Uterus (tissue), 4 donors: ENCODE results near the gene ACVR1B. TPM values are rescaled to one million over a fixed set of nuclear protein-coding genes. Genes with fewer than 3 reads are reported as not detected.
A peak's percentile ranks its signal among the peaks of the same experiment; 100 is the strongest.

Experiments used
- DNase-seq, 2 donors: peaks; one replicate each; pipeline ENCODE4 v3.0.0-alpha.2; 2019 to 2020
- H3K27ac ChIP-seq, 2 donors: fragments of 200-600 bp; sonication (generic); 1 replicate in 1 of 2; 2 replicates in 1 of 2; pipeline ENCODE4 v1.5.1; 2016 to 2018
- H3K27me3 ChIP-seq, 2 donors: fragments of 200-600 bp; sonication (generic); one replicate each; pipeline ENCODE4 v1.5.1; 2018 to 2019; ENCODE audit warnings: control low read depth in 1 of 2
- H3K36me3 ChIP-seq, 2 donors: fragments of 200-600 bp; sonication (generic); one replicate each; pipeline ENCODE4 v1.5.1; 2019; ENCODE audit warnings: control low read depth in 1 of 2
- H3K4me1 ChIP-seq, 2 donors: fragments of 200-600 bp; sonication (generic); one replicate each; pipeline ENCODE4 v1.5.1; 2018 to 2019; ENCODE audit warnings: control low read depth in 1 of 2
- H3K4me3 ChIP-seq, 2 donors: fragments of 200-600 bp; sonication (generic); 1 replicate in 1 of 2; 2 replicates in 1 of 2; pipeline ENCODE4 v1.5.1; 2018 to 2019; ENCODE audit warnings: mild to moderate bottlenecking in 1 of 2
- H3K9me3 ChIP-seq, 2 donors: fragments of 200-600 bp; sonication (generic); one replicate each; pipeline ENCODE4 v1.5.1; 2019; ENCODE audit warnings: control low read depth in 1 of 2
- CTCF ChIP-seq, 4 experiments: fragments of 200-600 bp in 2 of 4; fragments of 450-650 bp in 2 of 4; sonication (generic) in 2 of 4; IDR thresholded peaks; one replicate each; pipeline ENCODE4 v1.5.1; 2016 to 2019; ENCODE audit warnings: antibody characterized with exemption in 4 of 4, mild to moderate bottlenecking in 2 of 4, moderate library complexity in 1 of 4
- POLR2A ChIP-seq, 2 donors: fragments of 450-650 bp; IDR thresholded peaks; one replicate each; pipeline ENCODE4 v1.6.1; 2016; ENCODE audit warnings: antibody characterized with exemption in 2 of 2, mild to moderate bottlenecking in 1 of 2, moderate library complexity in 1 of 2
- intact Hi-C: fragments of 100-400 bp; cut with DNase I; formaldehyde crosslinking; loops from one replicate; pipeline ENCODE4 v1.15.1; 2023; ENCODE audit warnings: low total_unique reads
- total RNA-seq, 4 donors: library from RNA; depleted of rRNA in 3 of 4; stranded (reverse); fragments of >200 nt in 3 of 4; gene quantifications; one replicate each; pipeline versions ENCODE4 v1.1.0 to v1.2.4, GENCODE V29; 2014 to 2023
- donor health status: DM: yes; HTN: yes; CAD: no.

ACVR1B gene
- total RNA-seq, 4 donors from 2014 or later, result 2.6 to 31.6 (median 14.4) TPM

- Histone ChIP-seq H3K4me3 (no peak overlapping the region), H3K9me3 (no peaks in the 10 kb centered on the region), H3K27ac (peak overlapping the region in 1 of 2 donors; percentile 21), H3K27me3 (no peaks in the 10 kb centered on the region), H3K4me1 (no peaks in the 10 kb centered on the region), H3K36me3 (no peaks in the 10 kb centered on the region)
- TF ChIP-seq POLR2A (IDR thresholded peaks at IDR 0.05) (no peak), CTCF (IDR thresholded peaks at IDR 0.05) (peak in 1 of 4 experiments; percentile 20)
- no peak for DNase-seq
- intact Hi-C loops, result no loop called here
These were observed 24.8 kb upstream of the ACVR1B start for GRCh38 chr12:51926718-51927117.

GRCh38 chr12:51932218-51933076 is 19.1 kb upstream of the ACVR1B start:
- H3K9me3 ChIP-seq, result no peaks in the 10 kb centered on the region
- intact Hi-C loops, result no loop called here
- no peak overlapping the region for H3K4me3 ChIP-seq
- no peaks in the 10 kb centered on the region for H3K27me3 ChIP-seq
- DNase-seq, result peak in 1 of 2 donors; percentile 31
- no peaks in the 10 kb centered on the region for H3K36me3 ChIP-seq
- H3K27ac ChIP-seq, result no peak overlapping the region
- TF ChIP-seq CTCF (IDR thresholded peaks at IDR 0.05), result no peak
- TF ChIP-seq POLR2A (IDR thresholded peaks at IDR 0.05), result no peak
- no peaks in the 10 kb centered on the region for H3K4me1 ChIP-seq

GRCh38 chr12:51934080-51934479 is 17.4 kb upstream of the ACVR1B start:
- intact Hi-C loops, result no loop called here
- H3K9me3 ChIP-seq, result no peaks in the 10 kb centered on the region
- no peaks in the 10 kb centered on the region for H3K36me3 ChIP-seq
- DNase-seq, result no peak
- H3K27ac ChIP-seq, result no peak overlapping the region
- H3K4me1 ChIP-seq, result no peaks in the 10 kb centered on the region
- H3K27me3 ChIP-seq, result no peaks in the 10 kb centered on the region
- no peak overlapping the region for H3K4me3 ChIP-seq
- TF ChIP-seq CTCF (IDR thresholded peaks at IDR 0.05) (no peak), POLR2A (IDR thresholded peaks at IDR 0.05) (no peak)

GRCh38 chr12:51937926-51938325 is 13.6 kb upstream of the ACVR1B start:
- no peaks in the 10 kb centered on the region for H3K36me3 ChIP-seq
- H3K27me3 ChIP-seq, result no peaks in the 10 kb centered on the region
- no peaks in the 10 kb centered on the region for H3K9me3 ChIP-seq
- no peak overlapping the region for H3K4me3 ChIP-seq
- no peak overlapping the region for H3K27ac ChIP-seq
- TF ChIP-seq CTCF (IDR thresholded peaks at IDR 0.05), result no peak
- no peak for TF ChIP-seq POLR2A (IDR thresholded peaks at IDR 0.05)
- intact Hi-C loops, result no loop called here
- no peaks in the 10 kb centered on the region for H3K4me1 ChIP-seq
- DNase-seq, result no peak

GRCh38 chr12:51938726-51939125 is 12.8 kb upstream of the ACVR1B start:
- Histone ChIP-seq H3K4me3 (no peak overlapping the region), H3K36me3 (no peaks in the 10 kb centered on the region), H3K9me3 (no peaks in the 10 kb centered on the region), H3K27ac (no peak overlapping the region), H3K27me3 (no peaks in the 10 kb centered on the region), H3K4me1 (no peaks in the 10 kb centered on the region)
- intact Hi-C loops, result no loop called here
- no peak for TF ChIP-seq CTCF (IDR thresholded peaks at IDR 0.05)
- TF ChIP-seq POLR2A (IDR thresholded peaks at IDR 0.05), result no peak
- no peak for DNase-seq
